OCI-M1 (cell line): ENCODE results near the gene PADI2.
A peak's percentile ranks its signal among the peaks of the same experiment; 100 is the strongest.

Experiments used
- DNase-seq: peaks from one replicate; lab custom pipeline; 2025; lab: John Stamatoyannopoulos, UW

Gene PADI2

DNA sequence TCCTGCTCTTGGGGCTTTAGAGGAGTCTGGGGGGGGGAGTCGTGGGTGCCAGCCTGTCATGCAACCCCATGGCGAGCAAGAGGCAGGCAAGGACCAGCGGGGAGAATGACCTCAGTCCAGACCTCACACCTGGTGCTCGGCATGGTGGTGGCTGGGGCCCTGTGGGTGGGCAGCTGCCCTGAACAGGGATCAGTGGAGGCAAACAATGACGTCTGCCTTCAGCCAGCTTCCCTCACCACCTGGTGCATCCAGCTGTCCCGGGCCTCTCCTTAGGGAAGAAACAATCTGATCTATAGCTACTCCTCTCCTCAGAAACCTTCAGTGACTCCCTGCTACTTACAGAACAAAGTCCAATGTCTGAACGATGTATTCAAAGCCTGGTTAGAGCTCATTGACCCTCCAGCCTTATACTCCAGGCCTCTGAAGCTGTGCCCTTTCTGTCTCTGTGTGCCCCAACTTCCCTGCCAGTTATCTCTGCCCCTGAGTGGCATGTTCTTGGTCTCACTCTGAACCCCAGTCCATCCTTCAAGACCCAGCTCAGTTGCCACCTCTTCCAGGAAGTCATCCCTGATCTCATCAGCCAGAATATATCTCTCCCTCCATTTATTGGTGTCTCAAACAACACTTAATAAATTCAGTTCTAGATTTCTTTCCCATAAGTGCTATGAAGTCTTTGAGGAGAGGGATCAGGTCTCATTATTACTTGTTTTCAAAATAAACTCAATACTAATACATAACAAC lies 6.6 kb downstream of the PADI2 start:
- DNase-seq = no peak

DNA sequence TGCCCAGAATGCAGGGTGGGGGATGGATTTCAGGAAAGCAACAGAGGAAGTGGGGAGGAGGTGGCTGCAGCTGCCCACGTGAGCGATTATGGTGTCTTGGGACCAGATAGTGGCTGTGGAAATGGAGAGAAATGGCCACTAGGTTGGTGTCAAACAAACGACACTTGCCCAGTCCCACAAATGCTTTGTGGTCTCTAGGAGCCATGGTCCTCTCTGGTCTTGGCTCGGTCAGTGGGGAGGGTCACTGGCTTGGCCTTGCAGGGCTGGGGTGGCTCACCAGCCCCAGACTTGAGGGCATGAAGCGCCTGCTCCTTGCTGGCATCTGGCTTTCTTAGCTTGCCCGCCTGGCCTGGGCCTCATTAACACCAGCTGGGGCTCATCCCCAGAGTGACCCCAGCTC lies 7.2 kb downstream of the PADI2 start:
- no peak for DNase-seq

DNA sequence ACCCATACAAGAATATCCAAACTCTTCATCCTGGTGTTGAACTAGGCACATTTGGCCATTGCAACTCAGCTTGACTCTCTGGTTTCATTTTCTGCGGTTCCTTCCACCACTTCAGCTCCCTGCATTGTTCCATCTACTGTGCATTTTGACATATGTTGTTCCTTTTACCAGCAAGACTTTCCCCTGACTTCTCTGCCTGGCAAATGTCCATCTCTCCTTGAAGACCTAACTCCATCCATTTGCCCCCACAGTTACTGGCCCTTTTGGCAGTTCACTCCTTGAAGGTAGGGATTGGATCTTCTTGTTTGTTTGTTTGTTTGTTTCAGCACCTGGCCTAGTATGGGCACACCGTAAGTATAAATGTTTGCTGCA lies 8.7 kb downstream of the PADI2 start:
- no peak for DNase-seq

DNA sequence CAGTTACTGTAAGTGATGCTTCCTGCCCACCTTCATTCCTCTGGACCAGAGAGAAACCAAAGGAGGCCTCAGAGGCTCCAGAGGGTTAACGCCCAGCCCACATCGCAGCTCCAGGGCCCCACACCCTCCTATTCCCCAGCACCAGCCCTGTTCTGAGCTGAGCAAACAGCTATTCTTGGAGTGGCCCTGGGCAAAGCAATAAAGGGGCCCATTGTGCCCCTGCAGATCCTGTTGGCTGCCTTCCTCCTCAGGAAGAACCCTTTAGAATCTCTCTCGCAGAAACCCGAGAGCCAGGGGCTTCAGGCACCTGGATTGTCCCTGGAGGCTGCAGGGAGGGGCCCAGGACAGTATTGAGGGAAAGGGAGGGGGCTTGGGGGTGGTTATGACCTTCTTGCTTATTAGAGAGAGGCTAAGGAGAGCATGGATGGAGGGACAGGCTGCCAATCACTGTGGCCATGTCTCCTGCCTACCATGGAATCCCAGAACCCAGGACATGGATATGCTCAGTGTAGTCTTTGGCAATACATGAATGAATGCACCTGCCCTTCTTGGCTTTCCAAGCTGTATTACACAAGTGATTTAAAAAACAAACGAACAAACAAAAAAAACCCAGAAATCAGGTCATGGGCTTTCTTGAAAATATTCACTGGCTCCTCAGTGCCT lies 9.2 kb downstream of the PADI2 start:
- DNase-seq = no peak

DNA sequence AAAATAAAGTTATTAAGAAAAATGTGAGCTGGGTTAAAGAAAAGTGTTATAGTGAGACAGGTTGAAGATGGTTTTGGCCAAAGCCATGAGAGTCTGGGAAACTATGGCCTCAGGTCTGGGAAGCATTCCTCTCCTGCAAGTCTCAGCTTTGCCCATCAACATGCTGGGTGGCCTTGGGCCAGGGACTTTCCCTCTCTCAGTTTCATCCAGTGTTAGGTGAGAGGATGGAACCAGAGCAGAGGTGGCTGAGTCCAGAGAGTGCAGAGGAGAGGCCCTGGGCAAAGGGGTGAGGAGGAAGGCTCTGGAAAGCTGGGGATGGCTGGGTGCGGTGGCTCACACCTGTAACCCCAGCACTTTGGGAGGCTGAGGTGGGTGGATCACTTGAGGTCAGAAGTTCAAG lies 10.5 kb downstream of the PADI2 start:
- no peak for DNase-seq

DNA sequence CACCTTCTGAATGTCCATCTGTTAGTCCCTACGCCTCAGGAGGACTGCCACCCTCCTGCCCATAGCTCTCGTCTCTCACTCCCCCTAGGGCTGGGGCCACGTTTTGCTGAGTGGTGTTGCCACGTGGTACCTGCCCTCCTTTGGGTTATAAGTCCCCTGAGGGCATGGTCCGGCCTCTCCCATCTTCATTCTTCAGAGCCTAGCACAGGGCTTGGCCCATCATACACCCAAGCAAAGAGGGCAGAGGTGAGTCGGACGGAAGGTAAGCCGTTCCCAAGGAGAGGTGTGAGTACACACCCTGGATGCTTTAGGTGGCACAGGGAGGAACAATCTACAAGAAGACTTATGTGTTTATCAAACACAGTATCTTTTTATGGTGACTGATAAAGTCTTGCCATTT lies 10.9 kb downstream of the PADI2 start:
- no peak for DNase-seq

DNA sequence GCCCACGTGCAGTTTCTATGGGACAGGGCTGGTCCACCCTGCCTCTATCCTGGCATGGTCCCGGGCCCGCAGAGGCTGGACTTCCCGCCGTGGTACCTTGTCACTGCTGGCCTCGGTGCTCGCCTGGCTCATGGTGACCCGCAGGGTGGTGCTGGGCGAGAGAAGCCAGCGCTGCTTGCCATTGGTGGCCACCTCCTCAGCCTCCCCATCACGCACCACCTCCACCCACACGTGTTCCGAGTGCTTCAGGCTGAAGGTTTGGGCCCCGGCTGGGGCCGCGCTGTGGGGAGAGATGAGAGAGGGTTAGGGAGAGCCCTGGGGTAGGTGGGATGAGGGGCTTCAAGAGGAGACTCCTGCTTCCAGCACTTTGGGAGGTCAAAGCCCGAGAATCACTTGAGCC lies 14.5 kb downstream of the PADI2 start:
- no peak for DNase-seq

DNA sequence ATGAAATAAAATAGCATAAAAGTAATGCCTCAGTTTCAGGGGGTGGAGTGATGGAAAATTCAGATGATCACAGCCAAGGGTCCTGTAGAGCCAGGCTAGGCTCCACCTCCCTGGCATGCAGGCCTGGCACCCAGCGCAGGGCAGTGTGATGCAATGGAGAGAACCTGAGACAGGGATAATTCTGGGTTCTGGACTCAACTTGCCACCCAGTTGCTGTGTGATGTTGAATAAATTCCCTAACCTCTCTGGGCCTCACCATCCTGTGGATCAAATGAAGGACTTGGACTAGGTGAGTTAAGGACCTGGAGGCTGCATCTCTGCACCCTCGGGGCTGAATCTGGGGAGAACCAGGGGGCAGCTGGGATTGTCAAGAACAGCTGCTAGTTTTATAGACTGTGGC lies 17.0 kb downstream of the PADI2 start:
- no peak for DNase-seq

DNA sequence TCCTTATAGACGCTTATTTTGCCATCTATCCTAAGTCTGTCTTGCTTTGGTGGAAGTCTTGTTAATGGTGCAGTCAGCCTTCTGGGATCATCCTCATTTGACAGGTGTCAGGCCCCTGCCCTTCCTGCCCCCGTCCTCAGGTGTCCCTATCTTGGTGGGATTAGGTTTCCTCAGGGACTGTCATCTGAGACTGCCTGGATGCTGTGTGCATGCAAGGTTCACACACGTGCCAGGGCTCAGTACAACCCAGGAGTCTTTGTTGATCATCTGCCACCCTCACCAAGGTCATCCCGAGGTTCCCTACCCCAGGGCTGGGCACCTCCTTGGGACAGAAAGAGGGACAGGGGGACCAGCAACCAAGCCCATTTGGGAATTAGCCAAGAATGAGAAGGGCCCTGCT lies 18.0 kb downstream of the PADI2 start:
- no peak for DNase-seq

DNA sequence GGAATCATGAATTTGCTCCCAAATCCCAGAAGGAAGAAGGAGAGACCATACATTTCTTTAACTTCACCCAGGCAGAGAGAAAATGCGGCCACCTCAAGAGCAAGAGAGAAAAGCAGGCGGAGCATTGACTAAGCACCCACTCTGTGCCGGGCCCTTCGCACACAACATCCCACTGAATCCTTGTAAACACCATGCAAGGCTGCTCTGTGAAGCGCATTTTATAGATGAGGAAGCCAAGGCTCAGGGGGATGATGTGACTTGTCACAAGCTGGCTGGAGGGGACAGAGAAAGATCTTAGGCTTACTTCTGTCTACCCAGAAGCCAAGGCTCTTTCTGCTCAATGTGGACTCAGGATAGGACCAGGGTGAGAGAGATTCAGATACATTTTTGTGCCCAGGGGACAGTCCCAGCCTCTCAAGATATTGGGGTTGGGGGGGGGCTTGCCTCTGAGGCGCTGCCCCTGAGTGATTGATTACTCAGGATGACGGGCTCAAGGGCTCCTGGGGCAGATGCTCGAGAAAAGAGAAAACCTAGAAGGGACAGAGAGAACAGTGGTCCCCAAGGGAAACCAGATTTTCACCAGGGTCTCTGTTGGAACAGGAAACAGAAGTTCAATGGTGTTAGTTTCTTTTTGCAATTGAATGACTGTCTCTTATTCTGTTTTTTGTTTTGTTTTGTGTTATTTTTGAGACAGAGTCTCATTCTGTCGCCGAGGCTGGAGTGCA lies 19.5 kb downstream of the PADI2 start:
- DNase-seq = no peak

DNA sequence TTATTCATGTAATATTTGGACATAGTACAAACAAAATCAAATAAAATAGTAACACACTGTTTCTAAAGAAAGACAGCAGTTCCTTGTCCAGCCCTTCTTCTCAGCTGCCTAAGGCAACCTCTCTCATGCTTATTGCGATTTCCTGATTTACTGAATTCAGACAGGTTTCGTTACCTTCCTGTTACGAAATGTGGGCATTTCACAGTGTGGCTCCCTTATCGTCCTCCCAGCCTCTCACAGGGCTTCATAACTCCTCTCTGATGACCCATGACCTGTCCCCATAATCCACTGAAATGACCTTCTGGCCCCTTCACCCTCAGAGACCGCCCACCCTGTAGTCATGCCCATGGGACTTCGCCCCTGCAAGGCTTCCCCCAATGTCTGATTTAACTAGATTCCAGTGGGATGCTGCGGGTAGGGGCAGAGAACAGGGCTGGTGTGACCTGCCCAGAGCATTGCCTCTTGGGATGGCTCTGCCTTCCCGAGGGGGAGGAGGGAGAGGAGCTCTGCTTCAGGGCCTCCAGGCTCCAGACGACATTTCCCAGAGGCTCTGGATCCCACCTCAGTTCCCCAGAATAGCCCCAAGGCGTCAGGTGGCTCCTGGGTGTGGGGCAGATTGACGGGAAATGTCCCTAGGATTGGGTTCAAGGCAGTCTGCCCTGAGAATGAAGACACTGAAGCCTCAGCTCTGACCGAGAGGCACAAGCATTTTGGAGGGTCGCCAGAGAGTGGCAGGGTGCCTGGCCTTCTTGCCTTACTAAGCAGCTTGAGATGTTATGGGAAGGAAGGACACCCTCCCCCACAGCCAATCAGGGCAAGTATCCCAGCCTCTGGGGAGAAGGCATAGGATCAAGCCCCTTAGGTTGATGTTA lies 20.6 kb downstream of the PADI2 start:
- no peak for DNase-seq

DNA sequence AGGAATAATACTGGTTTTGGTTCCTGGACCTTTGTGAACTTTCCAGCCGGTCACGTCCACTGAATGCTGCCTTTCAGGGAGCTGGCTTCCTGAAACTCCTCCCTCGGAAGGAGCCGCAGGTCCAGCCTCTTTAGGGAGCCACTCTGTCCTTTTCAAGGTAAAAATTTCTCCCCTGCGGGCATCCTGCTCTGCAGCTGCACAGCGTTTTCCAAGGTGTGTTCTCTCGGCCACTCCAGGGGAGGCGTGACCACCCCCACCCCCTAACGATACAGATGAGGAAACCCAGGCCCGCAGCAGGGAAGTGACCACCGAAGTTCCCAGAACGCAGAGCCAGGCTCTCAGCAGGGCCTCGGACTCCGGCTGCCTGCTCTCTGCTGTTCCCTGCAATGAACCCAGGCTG lies 21.5 kb downstream of the PADI2 start:
- no peak for DNase-seq

DNA sequence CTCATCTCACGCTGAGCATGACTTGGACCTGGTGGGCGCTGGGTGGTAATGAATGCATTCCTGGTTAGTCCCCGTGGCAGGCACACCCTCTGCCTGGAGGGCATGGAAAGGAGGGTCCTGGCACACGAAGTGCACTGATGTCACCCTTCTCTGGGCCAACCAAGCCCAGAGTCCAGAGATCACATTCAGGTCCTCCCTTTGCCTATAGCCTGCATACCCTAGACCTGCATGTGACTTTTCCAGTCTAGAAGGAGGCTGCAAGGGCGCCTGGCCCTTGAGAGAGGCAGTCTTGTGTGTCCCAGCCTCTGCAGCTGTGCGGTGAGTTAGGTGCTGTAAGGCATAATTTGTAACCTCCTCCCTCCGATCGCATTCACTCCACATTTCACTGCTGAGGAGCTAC lies 22.1 kb downstream of the PADI2 start:
- no peak for DNase-seq

DNA sequence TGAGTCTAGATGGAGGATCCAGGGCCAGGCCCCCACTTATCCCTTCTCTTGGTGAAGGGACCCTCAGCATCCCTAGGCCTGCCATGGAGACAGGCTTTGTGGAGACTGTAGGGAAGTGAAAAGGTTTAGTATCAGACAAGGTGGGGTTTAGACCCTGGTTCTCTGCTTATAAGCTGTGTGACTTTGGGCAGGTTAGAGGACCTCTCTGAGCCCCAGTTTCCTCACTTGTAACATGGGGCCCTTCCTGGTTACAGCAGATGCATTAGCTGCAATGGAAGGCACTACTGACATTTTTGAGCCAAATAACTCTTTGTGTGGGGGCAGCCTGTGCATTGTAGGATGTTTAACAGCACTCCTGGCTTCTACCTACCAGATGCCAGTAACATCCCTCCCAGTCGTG lies 22.7 kb downstream of the PADI2 start:
- no peak for DNase-seq

DNA sequence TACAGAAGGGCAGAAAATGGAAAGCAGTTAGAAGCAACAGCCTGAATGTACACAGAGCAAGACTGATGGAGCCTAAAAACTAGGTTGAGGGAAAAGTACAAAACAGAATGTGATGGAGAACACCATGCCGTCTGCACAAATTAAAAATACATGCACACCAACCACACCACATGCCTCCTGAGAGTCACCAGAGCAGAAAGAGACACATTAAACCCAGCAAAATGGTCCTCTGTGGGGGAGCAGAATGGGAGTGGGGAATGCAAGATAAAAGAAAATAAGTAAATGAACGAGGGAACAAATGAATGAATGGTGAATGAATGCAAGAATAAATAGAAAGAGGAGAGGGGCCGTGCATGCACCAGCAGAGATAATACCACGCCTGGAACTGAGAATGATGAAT lies 24.1 kb downstream of the PADI2 start:
- DNase-seq = no peak

DNA sequence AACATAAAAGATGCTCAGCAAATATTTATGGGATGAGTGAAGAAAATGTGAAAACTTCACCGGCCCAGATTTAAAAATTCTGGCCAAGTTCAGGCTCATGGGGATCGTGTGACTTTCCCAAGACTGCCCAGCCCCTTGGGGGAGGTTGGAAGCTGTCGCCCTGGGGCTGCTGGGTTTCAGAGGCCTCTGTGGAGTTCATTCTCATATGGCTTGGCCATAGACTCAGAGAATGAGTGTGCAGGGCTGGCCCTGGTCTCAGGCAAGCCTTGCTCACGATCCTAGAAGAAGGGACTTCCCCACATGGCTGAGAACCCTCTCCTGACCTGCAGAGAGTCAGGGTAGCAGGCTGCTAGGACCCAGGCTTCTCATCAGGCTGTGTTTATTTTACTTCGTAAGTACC lies 24.6 kb downstream of the PADI2 start:
- no peak for DNase-seq

DNA sequence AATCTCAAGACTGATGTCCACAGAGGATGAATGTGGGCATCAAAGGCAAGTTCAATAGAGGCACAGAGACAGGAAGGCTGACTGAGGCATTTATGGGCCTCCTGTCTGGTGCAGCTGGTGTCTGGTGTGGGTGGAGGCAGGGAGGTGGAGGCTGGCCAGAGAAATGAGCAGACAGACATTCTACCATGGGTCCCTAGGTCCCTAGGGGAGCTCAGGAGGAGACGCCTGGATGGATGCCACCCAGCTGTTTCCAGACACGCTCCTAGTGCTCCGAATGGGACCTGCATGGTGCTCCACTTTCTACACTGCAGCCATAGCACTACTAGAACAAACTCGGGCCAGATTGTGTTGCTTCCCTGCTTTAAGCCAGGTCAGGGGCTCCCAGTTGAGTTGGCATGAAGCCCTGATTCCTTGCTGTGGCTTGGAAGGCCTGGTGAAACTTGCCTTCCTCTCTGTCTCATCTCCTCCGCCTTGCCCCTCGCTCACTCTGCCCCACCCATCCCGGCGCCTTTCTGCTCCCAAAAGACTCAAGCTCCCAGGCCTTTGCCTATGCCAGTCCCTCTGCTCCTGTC lies 25.3 kb downstream of the PADI2 start:
- no peak for DNase-seq

DNA sequence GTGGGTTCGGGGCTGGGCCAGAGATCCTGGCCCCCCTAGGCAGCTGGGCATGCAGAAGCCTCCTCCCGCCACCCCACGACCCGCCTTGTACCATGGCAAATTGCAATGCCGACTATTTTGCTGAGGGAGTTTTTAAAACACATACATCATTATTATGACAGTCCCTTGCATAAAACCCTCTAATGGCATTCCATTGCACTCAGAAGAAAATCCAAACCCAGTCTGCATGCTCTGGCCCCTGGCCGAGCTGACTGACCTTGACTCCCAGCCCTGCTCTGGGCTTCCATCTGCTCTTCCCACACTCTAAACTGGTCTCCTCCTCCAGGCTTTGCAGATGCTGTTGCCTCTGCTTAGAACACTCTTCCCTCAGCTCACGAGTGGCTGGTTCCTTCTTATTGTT lies 28.0 kb downstream of the PADI2 start:
- DNase-seq = no peak

DNA sequence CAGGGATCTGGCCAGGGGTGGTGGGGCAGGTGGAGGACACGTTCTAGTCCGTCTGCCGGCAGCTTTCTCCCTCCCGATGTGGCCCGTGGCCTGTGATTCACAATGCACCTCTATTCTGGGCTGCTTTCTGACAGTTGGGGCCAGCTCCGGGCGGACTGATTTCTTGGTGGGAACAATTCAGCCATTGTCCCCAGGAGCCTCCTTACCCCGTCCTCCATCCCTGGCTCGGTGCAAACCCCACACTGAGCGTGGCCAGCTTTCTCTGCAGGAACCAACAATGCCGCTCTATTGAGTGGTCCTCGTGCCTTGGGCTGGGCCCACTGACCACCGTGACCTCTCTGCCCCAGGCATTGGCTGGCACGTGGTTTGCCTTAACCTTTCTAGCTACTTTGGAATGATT lies 29.7 kb downstream of the PADI2 start:
- DNase-seq = no peak

DNA sequence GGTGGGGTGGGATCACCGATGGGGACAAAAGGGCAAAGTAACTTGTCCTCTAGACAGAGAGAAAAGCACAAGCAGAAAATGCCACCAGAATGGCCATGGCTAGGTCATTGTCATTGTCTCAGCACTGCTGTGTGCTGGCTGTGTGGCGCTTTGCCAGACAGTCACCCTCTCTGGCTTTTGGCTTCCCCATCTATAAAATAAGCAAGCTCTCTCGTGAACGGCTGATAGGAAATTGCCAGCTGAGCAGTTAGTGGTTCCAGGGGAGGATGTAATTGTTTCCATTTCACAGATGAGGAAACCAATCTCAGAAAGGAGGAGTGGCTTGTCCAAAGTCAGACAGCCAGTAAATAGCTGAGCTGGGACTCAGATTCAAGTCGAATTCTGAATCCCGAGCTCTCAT lies 32.5 kb downstream of the PADI2 start:
- no peak for DNase-seq

DNA sequence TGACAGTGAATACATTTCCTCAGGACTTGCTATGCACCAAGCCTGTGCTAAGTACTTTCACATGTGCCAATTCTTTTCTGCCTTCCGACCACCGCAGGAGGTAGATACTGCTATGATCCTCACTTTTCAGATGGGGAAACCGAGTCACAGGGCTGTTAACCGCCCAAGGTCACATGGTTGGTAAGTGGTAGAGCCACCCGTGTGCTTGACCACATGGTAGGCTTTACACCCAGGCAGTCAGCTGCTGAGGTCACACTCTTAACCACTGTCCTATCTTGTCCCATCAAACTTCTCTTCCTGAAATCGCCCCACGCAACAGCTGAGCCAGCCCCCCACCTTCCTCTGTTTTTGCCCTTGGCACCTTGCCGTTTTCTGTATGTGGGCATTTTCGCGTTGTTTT lies 34.5 kb downstream of the PADI2 start:
- peak; percentile 46 for DNase-seq

DNA sequence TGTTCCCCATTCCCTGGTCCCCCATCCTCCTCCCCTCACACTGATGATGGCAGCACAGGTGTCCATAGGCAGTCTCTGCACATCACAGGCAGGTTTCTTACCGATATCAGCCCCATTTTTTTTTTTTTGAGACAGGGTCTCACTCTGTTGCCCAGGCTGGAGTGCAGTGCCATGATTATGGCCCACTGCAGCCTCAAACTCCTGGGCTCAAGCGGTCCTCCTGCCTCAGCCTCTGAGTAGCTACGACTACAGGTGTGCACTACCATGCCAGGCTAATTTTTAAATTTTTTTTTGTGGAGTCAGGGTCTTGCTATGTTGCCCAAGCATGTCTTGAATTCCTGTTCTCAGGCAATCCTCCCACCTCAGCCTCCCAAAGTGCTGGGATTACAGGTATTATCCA lies 36.5 kb downstream of the PADI2 start:
- DNase-seq = no peak
